Astrocyte (in vitro differentiated cells and primary cell): ENCODE data around the gene PLXNB1.

Source experiments
- CTCF ChIP-seq: IDR thresholded peaks from 2 replicates; pipeline ENCODE4 v1.5.1; 2011; ENCODE audit warnings: low read depth, mild to moderate bottlenecking, inconsistent platforms, low read length, moderate library complexity; ENCODE audit not compliant: insufficient read depth
- EZH2 ChIP-seq: IDR thresholded peaks from 2 replicates; pipeline ENCODE4 v1.6.1; 2012; ENCODE audit warnings: mild to moderate bottlenecking, low read length, inconsistent platforms; ENCODE audit not compliant: insufficient read depth

- TF ChIP-seq CTCF = no peak
- TF ChIP-seq EZH2 = no peak
Observed at GRCh38 chr3:48429317-48429959, 448 bp downstream of the PLXNB1 start.
